Measurements from ENCODE around the gene MPG.

MPG gene

GRCh38 chr16:67884-68789 lies 9.9 kb upstream of the MPG start:
- DNase-seq, result no peak

GRCh38 chr16:69181-69580 lies 8.8 kb upstream of the MPG start:
- no peak for DNase-seq

GRCh38 chr16:71210-71539 lies 6.8 kb upstream of the MPG start:
- no peak for DNase-seq

GRCh38 chr16:71540-72401 lies 6.3 kb upstream of the MPG start:
- DNase-seq, result no peak

DNA sequence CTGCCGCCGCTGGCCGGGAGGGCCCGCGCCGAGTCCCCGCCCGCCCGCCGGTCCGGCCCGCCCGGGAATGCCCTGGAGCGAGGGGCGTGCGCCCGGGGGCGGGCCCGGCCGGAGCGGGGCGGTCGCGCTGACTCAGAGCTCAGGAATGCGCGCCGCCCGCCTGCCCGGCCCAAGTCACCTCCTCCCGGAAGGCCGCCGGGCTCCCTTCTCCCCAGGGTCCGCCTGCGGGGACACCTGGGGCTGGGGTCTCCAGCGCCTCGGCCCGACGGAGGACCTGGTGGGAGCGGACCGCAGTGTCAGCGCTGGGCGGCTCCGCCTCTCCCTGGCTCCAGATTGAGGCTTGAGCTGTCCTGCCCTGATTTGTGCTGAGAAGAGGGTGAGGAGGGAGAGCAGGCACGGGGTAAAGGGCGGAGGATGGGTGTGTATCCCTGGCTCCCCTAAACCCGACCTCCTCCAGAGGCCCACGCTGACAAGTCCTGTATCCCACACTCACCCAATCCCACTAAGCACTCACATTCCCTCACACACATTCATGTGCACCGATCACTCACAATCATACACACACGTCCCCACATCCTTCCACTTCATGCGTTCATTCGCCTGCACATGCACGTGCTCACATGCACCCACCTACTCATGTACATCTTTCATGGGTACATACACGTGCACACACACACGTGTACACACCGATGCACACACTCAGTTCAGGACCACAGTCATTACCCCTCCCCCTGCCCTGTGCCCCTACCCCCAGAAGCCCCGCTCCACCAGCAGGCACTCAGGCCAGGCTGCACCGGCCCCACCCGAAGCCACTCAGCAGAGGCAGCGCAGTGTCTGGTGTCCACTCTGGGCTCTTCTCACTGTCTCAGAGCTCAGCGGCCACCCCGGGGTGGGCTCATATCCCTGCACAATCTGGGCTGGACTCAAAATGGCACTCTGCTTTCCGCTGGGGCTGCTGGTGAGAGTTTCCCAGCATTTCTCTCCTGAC lies 5.2 kb upstream of the MPG start, which contains the start of gene RHBDF1:
TSS of gene RHBDF1 (minus strand) at position 71 of the 988 bp plus-strand sequence. CDS start 7,616 bp downstream, outside the sequence.
- no peak for DNase-seq

DNA sequence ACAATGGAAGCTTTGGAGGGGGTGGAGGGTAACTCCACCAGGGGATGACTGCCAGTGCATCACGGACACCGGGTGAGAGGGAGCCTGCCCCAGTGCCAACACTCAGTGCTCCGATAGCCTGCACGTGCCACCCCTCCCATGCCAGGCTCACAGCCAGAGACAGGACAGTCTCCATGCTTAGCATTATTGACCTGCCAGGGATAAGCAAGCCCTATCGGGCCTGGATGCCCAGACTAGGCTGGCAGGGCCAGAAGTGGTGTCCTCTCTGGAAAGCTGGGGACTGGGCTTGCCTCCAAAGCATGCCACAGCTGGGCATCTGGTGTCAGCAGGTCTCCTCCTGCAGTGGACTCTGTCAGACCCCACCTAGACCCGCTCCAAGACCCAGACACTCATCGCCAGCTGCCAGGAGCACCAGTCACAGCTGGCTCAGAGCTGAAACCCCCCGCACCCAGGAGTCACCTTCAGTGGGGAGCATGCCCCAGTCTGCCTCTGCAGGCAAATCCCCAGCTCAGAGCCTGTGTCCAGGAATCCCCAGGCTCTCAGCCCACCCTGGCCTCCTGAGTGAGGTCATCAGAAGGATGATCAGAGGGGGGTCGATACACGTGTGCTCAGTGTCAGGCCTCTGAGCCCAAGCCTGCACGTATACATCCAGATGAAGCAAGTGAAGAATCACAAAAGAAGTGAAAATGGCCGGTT lies 3.8 kb upstream of the MPG start:
- DNase-seq, result no peak

GRCh38 chr16:74747-75334 lies 3.2 kb upstream of the MPG start:
- no peak for DNase-seq

GRCh38 chr16:75580-76501 lies 2.2 kb upstream of the MPG start:
- no peak for DNase-seq

GRCh38 chr16:76535-77272 lies 1.3 kb upstream of the MPG start:
- no peak for DNase-seq

DNA sequence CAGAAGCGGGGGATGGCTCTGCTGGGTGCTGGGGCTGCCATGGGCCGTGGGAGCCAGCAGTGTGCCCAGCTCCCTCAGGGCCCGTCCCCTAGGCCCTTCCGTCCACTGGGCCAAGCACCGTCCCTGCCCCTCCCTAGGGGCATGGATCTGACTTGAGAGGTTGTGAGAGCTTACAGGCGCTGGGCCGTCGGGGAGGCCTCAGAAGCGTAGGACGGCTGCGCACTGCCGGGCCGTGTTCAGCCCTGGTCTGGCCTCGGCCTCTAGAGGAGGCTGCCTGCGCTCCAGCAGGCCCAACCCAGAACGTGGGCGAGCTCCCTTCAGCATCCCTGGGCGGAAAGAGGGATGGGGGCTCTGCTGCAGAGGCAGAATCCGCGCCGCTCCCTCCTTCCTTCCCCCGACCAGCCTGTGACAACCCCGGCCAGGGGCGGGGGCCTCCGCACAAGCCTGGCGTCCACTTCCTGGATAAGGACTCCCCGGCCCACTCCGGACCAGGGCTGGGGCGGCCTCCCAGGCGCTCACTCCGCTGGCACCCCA lies 685 bp upstream of the MPG start:
- DNase-seq, result no peak

GRCh38 chr16:78444-79150 lies 572 bp downstream of the MPG start:
- no peak for DNase-seq

- DNase-seq, result no peak
These were observed 1.4 kb downstream of the MPG start for GRCh38 chr16:79151-80054.

- DNase-seq, result no peak
These were observed 5.1 kb downstream of the MPG start for GRCh38 chr16:83060-83603.

DNA sequence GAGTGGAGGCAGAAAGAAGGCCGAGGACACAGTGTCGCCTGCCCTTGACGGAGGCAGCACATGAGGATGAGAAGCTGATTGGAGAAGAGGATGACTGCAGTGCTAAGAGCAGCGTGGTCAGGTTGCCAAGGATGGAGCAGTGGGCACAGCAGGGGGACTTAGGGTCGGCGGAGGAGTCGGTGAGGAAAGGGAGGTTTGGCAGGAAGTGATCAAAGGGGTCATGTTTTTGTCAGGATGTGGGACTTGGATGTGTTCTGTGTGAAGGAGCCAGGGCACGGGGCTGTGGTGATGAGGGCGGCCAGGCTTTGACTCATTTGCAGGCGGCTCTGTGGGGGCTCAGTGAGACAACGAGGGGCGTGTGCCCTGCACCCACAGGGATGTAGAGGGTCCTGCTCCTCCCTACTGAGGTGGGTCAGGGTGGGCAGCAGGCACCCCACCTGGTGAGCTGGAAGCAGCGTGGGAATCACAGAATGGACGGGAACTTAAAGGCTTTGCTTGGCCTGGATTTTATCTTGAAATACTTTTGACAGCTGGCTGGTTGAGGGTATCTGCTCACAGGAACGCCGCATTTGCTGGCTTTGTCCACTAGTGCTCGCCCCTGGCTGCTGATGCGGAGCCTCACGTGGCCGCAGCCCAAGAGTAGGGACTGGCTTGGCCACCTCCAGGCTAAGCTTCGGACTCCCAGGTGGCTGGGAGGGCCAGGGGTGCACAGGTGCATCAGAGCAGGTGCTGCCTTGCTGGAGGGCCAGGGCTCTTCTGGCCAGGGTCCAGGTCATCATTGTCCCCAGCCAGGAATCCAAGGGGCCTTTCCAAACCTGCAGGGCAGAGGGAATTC lies 6.0 kb downstream of the MPG start:
- no peak for DNase-seq

DNA sequence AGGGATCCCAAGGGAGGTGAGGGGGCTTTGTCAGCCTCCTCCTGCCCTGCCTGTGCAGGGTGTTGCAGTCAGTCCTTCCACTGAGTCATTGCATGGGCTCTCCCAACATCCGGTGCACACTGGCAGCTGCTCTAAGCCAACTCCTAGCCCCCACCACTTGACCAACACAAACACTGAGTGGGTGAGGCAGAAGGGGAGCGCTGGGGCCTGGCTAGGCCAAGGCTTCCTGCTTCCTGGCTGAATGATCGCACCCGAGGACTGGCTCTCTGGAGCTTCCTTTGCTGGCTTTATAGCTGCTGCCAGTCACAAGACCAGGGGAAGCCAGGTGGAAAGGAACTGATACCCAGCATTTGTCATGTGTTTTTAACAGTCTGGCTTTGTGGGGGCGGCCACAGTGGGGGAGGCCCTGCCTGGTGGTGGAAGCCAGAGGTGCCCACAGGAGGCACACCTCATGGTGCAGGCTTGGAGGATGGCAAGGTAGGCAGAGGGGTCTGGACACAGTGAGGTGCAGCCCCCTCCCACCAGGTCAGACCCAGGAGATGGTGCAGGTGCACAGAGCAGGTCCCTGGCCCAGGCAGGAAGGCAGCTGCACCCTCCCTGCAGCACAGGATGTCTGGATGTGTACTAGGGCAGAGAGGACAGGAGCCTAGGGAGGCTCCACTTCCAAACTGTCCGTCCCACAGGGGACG lies 6.8 kb downstream of the MPG start:
- DNase-seq, result no peak

DNA sequence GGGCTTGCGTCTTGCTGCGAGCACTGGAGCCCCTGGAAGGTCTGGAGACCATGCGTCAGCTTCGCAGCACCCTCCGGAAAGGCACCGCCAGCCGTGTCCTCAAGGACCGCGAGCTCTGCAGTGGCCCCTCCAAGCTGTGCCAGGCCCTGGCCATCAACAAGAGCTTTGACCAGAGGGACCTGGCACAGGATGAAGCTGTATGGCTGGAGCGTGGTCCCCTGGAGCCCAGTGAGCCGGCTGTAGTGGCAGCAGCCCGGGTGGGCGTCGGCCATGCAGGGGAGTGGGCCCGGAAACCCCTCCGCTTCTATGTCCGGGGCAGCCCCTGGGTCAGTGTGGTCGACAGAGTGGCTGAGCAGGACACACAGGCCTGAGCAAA lies 7.4 kb downstream of the MPG start:
- no peak for DNase-seq
